Measurements from ENCODE around the gene TTC17.
"Not testable (repeated sequence)": the region's sequence is repeated elsewhere in the genome, so short reads cannot be mapped to it uniquely, and the experiment has no call there.

TTC17 gene

DNA sequence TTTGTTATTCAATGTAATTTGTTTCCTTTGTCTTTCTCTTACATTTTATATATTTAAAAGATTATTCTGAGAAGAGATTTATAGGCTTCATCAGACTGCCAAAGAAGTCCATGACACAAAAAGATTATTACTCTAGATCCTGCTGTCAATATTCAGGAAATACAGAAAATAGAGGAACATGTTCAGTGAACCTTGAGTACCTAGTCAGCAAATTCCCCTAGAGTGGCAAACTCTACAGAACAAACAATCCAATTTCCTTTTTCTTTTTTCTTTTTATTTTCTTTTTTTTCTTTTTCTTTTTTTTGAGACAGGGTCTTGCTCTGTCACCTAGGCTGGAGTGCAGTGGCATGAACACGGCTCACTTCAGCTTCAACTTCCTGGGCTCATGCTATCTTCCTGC lies 23.9 kb downstream of the TTC17 start:
- no peak for DNase-seq

DNA sequence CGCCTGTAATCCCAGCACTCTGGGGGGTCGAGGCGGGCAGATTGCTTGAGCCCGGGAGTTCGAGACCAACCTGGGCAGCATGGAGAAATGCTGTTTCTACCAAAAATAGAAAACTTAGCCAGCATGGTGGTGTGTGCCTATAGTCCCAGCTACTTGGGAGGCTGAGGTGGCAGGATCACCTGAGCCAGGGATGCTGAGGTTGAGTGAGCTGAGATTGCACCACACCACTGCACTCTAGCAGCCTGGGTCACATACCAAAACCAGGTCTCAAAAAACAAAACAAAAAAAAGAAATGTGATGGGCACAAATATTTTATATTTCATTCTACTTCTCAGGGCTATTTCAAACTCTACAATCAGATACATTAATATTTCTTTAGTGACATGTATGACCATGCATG lies 25.7 kb downstream of the TTC17 start:
- no peak for DNase-seq

DNA sequence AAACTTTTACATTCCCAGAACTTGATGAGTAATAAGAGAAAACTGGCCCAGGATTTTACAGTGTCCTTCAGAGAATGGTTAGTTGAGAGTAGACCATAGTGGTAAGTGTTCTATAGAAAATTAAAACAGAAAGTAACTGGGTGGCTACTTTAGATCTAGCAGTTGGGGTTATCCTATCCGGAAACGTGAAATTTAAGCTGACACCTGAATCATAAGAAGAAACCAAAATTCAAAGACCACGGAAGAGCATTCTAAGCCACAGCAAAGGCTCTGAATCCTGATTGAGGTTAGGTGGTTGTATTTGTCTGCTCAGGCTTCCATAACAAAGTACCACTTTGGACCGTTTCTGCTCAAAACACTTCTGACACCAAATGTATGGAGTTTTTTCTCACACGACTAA lies 34.0 kb downstream of the TTC17 start:
- DNase-seq = no peak

DNA sequence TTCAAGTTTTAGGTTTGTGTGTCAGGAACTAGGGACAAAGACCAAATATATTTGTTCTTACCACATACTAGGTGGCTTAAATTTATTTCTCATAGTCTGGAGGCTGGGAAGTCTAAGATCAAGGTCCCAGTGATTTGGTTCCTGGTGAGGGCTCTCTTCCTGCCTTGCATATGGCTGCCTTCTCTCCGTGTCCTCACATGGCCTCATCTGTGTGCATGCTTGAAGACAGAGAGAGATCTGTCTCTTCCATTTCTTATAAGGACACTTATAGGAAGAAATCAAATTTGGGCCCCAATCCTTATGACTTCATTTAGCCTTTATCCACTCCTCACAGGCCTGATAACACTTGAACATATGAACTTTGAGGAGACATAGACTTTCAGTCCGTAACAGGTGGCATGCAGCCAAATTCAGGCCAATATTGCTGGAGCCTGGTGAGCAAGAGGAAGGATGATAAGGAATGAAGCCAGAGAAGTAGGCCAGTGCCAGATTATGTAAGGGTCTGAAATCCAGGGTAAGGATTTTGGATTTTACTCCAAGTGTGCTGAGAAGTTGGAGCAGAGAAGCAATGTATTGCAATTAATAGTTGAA lies 35.1 kb downstream of the TTC17 start:
- no peak for DNase-seq

DNA sequence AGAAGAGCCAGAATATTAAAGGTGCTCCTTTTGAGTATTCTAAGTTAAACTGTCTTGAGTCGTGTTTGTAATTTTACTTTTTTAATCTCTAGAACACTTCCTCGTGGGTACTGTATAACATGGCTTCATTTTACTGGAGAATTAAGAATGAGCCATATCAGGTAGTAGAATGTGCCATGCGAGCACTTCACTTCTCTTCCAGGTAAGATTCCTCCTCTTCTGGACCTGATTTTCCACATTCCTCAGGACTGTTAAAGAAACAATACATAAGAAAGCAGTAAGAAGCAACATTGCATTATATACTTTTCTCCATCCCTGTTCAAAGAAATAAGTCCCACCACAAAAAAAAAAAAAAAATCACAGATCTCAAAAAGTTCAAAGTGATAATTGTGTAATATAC lies 37.9 kb downstream of the TTC17 start:
- no peak for DNase-seq

DNA sequence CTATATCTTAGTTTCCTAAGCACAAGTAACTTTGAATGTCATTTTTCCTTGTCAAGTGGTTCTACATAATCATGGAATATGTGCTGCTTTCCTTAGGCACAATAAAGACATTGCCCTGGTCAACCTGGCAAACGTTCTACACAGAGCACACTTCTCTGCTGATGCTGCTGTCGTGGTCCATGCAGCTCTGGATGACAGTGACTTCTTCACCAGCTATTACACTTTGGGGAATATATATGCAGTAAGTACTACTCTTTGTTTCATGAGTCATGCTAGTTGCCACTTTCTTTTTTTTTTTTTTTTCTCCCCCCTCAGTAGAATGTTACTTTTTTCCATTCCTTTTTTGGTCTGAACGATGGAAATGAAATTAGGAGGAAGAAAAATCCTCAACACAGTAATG lies 38.5 kb downstream of the TTC17 start:
- DNase-seq = no peak

DNA sequence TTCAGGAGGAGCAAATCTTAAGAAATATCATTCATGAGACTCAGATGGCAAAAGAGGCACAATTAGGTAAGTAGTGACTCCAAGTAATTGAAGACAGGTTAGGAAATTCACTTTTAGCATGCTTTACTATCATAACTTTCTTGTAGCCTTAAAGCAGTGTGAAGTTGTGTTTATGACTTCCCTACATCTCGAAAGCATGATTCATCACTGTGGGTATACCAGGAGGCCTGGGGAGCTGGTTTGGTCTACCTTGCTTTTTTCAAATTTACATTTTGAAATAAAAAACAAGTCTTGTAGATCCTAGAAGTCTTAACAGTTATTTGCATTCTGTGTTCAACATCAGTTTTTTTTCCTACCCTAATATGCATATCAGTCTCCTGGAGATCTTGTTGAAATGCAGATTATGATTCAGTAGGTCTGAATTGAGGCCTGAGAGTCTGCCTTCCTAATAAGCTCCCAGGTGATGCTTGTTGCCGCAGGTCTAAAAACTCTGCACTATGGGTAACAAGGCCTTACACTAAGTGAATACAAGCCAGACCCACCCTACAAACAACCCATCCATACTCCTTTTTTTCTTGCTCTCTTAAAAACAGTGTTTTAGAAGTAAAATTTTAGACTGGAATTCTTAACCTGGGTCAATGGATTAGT lies 41.4 kb downstream of the TTC17 start:
- DNase-seq = no peak

DNA sequence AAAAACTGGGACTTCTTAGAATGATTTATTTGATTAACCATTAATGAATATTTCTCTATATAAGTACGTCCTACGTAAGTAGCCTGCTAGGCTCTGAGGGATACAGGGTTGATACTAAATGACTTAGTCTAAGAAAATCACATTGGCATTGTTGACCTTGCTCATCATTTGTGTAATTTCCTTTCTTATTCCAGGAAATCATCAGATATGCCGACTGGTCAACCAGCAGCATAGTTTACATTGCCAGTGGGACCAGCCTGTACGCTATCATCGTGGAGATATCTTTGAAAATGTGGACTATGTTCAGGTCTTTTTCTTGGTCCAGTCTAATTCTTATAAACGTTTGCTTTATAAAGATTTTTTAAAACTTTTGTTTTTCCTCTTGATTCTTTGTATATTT lies 42.5 kb downstream of the TTC17 start:
- no peak for DNase-seq

DNA sequence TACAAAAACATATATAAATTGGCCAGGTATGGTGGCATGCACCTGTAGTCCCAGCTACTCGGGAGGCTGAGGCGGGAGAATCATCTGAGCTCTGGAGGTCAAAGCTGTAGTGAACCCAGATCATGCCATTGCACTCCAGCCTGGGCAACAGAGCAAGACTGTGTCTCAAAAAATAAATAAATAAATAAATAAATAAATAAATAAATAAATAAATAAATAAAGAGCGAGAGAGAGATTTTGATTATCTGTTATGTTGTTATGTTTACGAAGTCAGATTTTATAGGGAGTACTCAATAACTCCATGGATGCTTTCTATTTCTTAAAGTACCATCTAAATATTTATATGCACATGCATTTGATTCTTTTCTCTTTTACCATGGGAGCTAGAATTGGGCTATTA lies 43.1 kb downstream of the TTC17 start:
- not testable (repeated sequence) for DNase-seq

DNA sequence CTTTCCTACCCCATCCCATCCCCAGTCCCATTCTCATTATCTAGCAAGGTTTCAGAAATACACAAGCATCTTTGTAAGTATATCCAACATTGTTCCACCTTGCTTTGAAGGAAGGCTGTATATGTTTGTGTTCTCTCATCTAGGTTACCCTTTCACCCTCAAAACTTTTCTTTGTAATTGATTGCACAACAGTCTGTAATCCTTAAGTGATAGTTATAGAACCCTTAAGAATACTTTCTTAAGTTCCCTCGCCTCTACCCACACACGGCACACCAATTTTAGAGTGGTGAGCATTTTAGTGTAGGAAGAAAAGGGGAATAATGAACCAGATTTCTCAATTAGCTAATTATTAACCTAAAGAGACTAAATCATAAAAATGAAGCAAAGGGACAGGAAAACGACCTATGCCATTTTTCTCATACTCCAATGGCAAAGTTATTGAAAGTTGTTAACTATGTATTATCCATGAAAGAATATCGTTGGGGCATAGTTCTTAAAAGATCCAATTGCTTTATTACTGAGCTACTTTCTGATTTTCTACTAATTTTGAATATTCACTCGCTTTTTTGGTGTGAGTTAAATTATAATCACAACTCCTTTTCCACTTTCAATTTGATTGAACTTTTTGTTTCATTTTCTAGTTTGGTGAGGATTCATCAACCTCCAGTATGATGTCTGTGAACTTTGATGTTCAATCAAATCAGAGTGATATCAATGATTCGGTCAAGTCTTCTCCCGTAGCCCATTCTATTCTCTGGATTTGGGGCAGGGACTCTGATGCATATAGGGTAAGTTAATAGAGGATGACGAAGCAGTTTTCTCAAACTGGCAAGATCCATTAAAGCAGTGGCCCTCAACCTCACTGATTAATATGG lies 44.9 kb downstream of the TTC17 start:
- DNase-seq = no peak

DNA sequence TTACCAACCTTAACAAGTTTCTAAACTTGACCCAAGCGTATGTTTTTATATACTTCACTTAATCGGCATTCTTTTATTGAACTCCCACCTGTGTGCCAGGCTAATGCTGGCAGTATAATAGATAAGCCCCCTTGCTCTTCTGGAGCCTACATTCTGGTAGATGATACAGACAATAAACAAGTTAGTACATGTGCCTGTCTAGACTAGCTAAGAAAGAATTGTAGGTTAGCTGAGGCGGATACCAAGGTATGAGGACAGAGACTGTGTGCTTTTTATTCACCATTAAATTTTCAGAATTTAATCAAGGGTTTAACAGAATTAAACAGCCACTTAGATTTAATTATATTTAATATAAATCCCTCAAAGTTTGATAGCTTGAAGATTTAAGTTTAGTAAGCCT lies 45.7 kb downstream of the TTC17 start:
- DNase-seq = no peak

DNA sequence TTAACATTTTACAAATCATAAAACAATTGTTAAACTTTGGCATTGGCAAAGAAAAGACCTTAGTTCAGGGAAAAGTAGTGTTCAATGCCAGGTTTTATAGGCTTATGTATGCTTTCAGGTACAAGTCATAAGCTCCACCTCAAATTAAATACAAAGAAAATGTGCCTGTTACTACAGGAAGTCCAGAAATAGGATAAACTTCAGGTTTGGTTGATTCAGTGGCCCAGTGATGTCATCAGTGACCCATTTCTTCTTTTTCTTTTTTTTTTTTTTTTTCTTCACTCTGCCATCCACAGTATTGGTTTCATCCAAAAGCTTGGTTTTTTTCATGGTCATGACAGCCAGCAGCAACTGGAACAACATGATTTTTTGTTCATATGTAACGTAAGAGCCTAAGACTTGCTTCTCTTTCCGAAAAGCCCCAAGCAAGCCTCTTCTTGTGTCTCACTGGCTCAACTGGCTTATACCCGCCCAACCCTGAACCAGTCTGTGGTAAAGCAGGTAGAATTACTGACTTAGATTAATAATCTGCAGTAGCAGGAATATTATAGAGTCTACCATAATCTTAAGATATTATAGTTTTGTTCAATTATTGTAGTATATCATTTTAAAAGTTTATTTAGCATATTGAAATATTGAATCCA lies 46.2 kb downstream of the TTC17 start:
- DNase-seq = no peak

DNA sequence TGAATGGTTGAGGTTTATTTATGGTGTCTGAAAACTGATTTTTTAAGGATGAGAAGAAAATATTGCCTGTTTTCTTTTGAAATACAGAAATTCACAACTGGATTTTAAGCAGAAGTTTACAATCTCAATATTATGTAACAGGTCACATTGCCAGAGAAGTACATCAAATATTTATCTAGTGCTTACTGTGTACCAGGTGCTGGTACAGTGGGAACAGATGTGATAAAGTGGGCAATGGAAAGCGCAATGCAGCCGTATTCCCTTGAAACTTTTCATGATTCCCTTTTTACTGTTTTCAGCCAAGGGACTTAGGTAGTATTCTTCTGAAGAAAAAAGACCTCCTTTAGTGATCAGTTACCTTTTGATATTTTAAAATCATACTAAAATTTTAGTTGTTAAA lies 49.6 kb downstream of the TTC17 start:
- no peak for DNase-seq

DNA sequence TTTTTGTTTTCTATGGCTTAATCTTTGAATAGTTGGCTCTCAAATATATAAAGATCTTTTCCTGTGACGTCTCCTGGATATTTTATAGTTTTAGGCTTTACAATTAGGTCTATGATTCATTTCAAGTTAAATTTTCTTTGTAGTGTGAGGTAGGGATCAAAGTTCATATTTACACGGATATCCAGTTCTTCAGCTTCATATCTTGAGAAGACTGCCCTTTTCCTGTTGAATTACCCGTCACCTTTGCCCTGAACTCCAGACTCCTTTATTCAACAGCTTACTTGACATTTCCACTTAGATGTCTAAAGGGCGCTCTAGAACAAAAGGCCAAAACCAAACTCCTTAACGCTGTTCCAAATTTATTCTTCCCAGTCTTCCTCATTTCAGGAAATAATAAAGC lies 51.7 kb downstream of the TTC17 start:
- no peak for DNase-seq

DNA sequence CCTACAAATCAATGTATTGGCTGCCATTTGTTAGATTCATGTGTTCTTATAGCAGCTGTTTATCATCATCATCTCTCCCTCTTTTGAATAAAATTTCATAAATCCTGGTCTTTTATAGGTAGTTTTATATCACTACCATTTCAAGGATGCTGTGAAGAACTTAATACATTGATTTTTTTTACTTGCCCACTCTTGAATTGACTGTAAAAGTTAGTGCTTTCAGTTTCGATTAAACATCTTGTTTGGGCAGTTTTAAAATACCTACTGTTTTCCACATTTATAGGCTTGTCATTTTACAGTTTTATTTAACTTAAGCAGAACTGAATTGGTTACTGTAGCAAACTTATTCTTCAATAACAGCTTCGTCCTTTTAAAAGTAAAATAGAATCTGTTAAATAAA lies 59.5 kb downstream of the TTC17 start:
- no peak for DNase-seq

DNA sequence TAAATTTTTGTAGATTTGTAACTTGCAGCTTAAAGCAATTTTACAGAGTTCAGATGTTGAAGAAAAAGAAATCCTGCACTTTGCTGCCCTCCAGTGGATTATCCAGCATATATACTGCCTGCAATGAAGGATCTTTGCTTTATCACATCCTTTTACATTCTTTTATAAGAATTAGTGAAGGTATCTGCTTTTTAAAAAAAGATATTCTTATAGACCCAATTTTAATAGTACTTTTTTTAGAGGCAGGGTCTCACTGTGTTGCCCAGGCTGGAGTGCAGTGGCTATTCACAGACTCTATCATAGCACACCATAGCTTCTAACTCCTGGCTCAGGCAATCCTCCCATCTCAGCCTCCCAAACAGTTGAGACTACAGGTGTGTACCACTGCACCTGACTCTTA lies 60.7 kb downstream of the TTC17 start:
- no peak for DNase-seq

DNA sequence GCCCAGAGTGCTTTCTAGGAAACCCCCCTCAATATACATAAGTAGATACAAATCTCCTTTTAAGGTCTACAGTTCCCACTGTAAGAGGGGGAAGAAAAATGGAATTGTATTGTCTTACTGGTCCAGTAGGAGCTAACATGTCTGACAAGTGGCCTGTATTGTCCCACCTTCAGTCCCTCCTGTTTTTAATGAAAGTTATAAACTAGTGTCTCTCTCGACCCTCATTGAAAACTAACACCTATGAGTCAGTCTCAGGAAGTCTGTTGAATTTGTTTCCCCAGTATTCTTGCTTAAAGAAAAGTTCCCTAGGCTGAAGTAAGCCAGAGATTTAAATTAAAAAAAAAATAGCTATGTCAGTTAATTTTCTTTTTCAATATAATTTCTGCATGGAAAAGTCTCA lies 69.3 kb downstream of the TTC17 start:
- DNase-seq = no peak

DNA sequence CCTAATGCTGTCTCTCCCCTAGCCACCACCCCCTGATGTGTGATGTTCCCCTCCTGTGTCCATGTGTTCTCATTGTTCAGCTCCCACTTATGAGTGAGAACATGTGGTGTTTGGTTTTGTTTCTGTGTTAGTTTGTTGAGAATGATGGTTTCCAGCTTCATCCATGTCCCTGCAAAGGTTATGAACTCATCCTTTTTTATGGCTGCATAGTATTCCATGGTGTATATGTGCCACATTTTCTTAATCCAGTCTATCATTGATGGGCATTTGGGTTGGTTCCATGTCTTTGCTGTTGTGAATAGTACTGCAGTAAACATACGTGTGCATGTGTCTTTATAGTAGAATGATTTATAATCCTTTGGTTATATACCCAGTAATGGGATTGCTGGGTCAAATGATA lies 72.2 kb downstream of the TTC17 start:
- not testable (repeated sequence) for DNase-seq

DNA sequence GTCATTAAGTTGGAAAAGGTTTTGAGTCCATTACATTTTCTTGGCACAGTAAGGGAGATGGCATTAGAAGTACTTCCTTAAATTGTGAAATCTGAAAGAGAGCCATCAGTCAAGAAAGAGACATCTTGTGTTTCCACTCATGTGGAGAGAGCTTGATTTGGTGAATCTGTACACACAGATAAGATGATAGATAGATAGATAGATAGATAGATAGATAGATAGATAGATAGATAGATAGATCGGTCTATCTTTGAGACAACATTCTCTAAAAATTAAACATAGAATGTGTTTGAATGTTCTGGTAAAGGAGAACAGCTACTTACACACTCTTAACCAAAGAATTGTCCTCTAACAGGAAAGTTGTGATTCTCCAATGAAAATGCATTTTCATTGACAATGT lies 76.2 kb downstream of the TTC17 start:
- no peak for DNase-seq

DNA sequence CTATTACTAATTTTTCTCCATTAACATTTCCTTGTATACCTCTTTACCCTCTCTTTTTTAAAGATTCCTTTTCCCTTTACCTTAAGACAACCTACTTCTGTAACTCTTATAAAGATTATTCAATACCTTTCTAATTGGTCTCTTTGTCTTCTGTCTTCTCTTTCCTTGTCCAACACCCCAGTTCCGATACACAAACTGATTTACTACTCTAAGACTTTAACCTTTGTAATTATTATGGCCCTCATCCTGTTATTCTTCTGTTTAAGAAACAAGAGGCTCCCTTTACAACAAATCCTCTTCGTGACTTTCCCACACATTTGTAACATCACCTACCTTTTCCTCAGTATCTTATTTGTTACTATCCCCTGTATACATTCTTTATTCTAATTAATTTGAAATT lies 81.8 kb downstream of the TTC17 start:
- DNase-seq = no peak

DNA sequence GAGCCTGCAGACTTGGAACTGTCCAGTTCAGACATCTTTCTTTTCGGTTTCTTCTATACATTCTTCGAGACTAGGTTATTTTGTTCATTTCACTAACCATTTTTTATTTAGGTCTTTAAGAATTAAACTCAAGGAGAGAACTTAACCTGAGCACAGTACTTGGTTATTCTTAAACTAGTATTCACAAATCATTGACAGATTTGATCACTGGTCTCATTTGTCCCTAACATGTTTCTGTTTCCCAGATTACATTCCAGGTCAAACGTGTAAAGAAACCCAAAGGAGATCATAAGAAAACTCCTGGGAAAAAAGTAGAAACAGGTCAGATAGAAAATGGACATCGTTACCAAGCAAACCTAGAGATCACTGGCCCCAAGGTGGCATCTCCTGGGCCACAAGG lies 85.1 kb downstream of the TTC17 start:
- DNase-seq = no peak

DNA sequence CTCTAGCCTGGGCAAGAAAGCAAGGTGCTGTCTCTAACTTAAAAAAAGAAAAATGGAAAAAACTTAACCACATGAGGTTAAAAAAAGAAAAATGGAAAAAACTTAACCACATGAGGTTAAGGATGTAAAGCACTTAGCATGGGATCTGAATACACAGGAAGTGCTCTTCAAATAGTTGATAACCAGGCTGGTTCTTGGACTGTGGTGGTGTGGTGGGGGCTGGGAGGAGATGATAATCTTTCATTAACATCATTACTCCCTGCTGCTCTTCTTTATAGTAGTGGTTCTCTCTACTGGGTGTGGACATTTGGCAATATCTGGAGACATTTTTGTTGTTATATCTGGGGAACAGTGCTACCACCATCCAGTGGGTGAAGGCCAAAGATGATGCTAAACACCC lies 88.4 kb downstream of the TTC17 start:
- DNase-seq = no peak

DNA sequence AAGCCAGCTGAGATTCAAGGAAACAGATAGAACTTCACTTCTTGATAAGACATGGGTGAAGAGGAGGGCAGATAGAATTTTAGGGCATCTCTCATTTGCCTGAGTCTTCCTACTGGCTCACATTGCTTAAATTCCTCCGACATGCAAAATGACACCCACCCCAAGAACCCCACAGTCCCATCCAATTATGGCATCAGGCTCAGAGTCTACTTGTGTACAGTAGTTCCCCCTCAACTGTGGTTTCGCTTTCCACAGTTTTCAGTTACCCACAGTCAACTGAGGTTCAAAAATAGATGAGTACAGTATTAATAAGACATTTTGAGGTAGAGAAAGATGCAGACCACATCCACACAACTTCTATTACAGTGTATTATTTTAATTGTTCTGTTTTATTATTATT lies 99.8 kb downstream of the TTC17 start:
- DNase-seq = no peak

DNA sequence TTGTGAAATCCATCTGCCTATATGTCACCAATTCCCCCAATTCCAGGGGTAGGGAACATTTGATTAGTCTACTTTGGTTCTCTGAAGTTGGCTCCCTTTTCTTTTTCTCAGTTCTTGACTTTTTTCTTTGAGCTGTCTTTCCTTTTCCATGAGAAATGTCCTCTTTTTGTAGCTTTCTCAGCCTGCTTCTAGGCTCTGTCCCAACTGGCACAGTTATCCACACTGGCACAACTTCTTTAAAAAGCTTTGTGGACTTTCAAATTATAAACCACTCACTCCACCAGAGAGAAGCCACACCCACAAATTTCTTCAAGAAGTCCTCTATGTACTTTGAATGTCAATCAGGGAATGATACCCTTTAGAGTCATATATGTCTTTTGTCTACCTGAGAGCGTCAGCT lies 100.5 kb downstream of the TTC17 start:
- no peak for DNase-seq
